HG03439 (cell line): ENCODE data around the gene SLC27A4.
A peak's percentile ranks its signal among the peaks of the same experiment; 100 is the strongest.

Experiments
- ATAC-seq: cut with Tn5 transposase; IDR thresholded peaks from one replicate; pipeline ENCODE4 v1.9.1; 2021; ENCODE audit warnings: mild to moderate bottlenecking, moderate library complexity; ENCODE audit not compliant: unreplicated experiment

The SLC27A4 gene

DNA sequence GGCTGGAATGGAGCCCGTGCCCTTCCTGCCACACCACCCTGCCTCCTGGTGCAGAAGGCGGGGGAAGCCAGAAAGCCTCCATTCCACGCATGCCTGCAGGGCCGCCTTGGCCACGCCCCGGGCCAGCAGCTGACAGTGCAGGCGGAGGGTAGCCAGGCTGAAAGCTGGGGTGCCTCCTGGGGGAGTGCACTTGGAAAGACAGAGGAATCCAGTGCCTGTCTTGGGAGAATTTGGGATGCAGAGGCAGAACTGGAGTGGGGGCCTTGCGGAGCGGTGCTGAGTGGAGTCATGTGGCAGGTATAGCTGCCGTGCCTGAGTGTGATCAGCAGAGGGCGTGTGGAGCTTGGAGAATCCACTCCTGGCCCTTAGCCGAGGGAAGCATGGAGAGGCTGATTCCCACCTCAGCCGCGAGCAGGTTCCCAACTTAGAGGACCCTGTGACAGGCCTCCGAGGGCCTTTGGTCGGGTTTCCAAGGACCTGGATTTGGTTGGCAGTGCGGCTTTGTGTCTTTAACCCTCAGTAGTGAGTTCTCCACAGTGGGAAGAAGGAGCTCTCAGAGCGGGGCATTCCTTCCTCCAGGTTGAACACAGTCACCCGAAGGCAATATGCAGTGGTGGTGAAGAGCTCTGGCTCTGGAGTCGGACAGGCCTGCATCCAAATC is 21.8 kb downstream of the SLC27A4 start:
- ATAC-seq, result peak; percentile 55

DNA sequence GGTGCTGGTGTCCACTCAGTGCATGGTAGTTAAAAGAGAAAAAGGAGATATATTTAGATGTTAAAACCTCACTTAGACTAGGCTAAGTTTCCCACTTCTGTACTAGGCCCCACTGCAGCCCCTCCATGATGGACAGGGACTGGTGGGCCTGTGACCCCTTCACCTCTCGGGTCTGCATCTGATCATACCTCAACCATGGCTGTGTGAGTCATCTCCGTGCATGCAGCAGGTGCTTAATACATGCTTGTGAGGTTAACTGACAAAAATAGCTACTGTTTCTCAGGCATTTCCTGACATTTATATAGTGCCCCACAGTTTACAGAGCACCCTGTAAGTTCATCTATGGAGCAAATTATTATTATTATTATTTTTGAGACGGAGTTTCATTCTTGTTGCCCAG is 22.4 kb downstream of the SLC27A4 start:
- no peak for ATAC-seq

DNA sequence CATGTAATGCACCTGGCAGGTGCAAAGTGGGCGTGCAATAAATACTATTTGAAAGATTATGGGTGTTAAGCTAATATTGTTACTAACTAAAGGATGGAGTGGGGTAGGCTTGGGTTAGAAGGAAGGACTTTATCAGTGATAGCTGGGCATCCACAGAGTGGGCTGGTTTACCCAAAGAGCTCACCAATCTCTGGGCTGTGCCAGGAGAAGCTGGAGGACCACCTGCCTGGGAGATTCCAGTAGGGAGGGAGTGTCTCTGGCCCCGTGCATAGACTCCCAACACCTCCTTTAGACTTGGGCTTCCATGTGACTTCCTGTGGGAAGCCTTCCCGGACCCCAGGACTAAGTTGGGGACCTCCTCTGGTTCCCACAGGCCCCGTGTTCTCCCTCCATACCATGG is 25.2 kb downstream of the SLC27A4 start:
- ATAC-seq, result no peak

DNA sequence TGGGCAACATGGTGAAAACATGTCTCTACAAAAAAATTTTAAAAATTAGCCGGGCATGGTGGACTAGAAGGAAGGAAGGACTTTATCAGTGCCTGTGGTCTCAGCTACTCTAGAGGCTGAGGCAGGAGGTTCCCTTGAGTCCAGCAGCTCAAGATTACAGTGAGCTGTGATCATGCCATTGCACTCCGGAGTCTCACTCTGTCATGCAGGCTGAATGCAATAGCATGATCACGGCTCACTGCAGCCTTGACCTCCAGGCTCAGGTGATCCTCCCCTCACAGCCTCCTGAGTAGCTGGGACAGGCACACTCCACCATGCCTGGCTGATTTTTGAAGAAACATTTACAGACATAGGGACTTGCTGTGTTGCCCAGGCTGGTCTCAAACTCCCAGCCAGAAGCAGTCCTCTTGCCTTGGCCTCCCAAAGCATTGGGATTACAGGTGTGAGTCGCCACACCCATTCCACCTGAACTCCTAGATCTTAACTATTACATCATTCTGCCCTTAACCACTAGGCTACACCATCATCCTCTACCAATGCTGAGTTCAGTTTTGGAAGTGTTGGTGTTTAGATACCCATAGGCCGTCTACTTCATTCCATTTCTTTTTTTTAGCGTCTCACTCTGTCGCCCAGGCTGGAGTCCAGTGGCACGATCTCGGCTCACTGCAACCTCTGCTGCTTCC is 28.8 kb downstream of the SLC27A4 start:
- ATAC-seq, result no peak

DNA sequence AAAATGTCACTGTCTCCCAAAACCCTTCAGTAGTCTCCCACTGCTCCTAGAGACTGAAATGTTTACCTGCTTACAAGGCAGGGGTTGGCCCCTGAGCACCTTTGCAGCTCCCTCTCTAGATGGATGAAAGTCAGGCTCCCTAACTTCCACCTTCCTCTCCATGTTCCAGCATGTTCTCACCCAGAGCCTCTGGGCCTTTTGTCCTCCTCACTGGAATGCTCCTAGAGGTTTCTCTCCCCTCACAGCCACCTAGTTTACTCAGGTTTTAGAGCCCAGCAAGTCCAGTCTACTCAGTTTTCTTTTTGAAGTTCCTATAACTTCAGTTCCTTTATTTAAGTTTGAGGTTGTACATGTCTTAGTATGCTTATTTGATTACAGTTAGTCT is 30.0 kb downstream of the SLC27A4 start:
- ATAC-seq, result no peak

DNA sequence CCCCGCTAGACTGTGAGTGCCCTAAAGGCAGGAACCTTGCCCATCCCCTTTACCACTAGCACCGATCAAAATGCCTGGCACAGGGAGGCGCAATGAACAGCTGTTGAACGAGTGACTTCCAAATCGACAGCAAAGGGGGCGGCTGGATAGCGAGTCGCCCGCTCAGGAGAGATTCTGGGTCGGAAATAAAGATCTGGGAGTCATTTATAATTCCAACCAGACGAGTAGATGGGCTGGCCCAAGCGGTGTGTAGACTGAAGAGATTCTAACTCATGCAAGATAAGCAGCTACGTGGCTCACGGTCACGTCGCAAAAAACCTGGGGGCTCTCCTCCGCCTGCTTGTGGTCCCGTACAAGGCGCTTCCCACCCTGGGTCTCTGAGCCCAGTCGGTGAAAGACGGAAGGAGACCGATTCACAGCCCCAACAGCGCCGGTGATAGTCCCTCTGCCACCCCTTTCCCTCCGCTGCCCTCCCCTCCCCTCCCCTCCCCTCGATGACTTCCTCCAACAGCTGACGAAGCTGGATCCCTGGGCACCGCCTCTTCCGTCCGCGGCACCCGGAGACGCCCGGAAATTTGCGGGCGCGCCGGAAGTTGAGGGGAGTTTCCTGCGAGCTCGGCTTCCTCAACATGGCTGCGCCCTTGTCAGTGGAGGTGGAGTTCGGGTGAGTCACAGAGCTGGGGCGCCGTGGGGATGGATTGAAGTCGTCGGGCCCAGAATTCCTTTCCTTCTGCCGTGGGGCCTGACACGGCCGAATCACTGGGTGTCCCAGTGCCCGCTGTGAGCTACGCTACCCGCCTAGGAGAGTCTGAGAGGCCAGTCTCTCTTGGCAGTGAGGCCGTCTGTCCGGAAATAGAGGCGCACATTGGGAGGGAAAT is 30.7 kb downstream of the SLC27A4 start, which contains the start of gene URM1:
Gene URM1 (plus strand): TSS at position 623 of the 878 bp plus-strand sequence. CDS start 7 bp downstream, at position 630.
- ATAC-seq, result peak; percentile 81

DNA sequence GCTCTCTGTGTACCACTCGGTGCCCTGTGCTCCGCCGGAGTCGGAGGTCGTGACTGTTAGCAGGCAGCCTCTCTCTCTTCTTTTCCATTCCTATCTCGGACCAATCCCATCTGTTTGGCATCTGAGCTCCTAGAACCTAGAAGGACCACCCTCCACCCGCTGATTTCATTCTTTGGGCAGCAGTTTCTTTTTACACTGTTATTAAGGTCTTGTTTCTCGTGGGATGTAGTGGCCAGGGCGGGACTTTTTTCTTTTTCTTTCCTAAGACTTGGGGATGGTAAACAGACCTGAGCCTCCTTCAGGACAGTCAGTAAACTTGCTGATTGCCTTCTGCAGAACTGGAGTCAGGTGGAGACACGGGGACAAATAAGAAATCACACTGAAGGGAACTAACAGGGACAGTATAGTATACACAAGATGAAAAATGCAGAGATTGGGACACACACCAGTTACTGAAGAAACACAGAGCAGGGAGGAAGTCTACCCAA is 31.3 kb downstream of the SLC27A4 start:
- ATAC-seq, result no peak

DNA sequence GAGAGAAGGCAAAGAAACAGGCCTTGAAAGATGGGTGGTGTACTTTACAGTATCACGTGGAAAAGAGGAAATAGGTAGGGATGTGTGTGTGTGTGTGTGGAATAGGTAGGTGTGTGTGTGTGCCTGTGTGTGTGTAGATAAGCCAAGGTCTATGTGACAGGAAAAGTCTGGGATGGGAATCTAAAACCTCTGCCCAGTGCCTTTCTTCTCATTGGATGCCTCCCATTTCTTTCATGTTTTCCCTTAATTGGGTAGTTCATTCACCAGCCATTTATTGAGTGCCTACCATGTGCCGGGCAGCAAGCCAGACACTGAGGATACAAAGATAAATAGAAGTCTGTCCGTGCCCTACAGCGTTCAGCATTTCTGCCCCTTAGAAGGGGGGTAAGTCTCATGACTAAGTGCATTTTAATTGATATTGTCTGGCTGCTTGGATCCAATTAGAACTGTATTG is 31.9 kb downstream of the SLC27A4 start:
- no peak for ATAC-seq

DNA sequence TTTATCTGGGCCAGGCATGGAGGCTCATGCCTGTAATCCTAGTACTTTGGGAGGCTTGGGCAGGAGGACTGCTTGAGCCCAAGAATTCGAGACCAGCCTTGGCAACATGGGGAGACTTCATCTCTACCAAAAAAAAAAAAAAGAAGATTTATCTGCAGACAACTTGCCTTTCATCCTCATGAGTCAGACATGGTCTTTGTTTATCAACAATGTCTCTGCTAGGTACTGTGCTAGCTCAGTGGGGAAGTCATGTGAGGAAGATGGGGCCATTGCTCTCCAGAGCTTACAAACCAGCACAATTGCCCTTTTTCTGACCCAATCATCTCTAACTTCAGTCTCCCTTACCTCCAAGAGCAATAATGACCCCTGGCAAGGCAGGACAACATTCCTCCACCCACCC is 32.5 kb downstream of the SLC27A4 start:
- ATAC-seq, result no peak

DNA sequence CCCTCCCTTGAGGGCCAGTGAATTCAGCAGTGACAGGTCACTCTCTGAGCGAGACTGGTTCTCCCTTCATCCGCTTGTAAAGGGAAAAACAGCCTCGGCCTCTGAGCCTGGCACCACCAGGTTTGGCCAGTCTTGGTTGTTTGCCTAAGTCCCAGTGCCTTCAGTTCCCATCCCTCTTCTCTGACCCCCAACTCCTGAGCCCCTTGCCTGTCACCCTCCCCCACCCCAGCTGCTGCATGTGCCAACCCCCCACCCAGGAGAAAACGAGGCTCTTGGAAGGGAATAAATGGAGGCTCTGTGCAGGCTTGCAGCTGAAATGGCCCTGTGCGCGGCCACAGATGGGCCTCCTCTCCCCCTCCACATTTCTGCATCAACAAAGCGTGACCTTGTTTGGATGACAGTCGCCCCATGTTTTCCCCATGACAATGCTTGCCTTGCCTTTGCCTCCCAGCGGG is 33.9 kb downstream of the SLC27A4 start:
- ATAC-seq, result no peak

DNA sequence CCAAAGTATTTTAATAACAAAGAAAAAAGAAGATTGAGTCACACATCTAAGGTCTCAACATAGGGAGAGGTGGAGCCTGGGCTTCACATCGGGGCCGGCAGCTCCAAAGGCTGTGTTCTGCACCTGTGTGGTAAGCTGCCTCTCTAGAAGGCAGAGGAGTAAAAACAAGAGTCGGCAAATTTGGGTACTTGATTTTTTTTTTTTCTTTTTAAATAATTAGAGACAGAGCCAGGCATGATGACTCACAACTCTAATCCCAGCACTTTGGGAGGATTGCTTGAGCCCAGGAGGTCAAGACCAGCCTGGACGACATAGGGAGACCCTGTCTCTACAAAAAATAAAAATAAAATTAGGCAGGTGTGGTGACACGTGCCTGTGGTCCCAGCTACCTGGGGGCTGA is 35.5 kb downstream of the SLC27A4 start:
- ATAC-seq, result no peak

DNA sequence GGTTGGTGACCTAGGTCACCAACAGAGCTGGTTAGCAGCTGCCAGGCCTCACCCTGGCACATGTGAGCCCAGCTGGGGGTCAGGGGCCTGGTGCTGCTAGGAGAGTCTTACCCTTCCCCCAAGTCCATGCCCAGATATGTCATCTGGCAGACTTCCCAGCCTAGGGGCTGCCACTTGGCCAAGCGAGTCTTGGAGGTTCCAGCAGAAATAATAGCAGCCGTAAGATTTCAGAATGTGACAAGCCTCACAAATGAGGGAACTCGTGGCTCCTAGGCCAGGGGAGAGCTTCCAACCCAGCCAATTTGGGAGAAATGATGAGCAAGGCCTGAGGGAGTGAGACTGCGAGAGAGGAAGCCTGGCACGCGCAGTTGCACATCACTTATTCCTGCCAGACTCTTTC is 41.9 kb downstream of the SLC27A4 start:
- no peak for ATAC-seq

DNA sequence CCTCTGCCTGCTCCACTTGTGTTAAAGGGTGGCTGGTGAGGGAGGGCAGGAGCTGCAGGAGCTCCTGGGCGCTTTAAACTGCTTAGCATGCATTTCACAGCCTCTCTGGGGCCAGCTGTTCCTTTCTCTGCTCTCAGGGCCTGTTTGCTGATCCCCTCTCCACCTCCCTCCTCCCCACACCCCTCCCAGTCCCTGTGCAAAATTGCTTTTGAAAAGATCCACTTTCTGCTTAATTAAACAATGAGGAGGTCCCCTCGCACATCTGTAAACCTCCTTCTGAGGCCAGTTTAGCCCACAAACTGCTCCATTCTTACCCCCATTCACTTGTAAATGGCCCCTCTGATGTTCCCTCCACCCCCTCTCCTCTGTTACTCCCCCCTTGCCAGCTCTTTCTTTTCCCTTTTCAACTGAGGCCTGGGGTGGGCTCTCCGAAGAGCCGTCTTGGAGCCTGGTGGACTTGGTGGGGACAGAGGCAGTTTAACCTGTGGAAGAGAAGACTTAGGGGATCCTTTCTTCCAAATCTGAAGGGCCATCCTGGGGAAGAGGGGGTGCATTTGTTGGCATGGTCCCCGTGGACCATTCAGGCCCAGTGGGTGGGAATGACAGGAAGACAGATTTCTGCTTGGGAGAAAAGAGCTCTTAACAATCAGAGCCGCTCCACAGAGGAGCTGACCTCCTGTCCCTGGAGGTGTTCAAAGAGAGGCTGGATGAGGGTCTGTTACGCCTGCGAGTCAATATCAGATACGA is 42.9 kb downstream of the SLC27A4 start:
- ATAC-seq, result no peak

DNA sequence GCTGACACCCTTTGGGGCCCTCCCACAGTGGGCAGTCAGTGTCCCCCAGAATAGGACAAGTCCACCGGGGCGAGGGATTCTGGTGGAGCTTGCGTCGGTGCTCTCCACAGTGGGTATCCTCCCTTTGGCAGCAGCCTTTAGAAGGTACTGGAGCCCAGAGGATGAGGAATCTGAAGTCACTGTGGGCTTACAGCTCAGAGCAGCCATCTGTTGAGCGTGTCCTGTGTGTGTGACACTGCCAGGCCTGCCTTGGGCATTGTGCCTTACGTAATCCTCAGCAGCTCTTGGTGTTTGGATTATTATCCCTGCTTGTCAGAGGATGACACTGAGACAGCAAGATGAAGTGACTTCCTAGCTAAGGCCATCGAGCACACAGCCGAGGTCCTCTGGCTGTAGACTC is 43.5 kb downstream of the SLC27A4 start:
- ATAC-seq, result no peak

DNA sequence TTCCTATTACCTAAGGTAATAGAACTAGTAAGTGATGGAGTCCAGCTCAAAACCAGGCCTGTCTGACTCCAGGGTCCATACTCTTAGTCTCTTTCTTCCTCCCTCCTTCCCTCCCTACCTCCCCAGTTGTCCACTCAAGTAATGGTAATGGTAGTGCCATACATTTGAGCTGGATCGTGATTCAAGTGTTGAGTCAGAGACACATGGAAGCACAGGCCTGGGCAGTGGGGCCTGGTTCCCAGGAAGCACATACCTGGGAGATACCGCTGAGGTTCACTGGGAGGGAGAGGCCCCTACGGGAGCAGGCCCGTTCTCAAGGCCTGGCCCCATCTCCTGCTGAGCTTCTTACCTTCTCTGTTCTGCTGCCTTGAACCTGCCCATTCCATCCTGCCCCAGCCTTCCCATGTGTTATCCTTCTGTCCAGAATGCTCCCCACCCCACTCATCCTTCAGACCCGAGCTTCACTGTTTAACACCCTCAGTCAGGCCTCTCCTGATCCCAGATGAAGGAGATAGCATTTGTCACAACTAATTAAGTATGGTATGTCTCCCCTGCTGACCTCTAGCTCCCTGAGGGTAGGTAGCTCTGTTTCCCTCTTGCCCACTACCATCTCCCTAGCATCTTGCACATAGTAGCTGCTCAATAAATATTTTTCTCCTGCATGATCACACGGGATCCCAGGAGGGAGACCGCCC is 44.6 kb downstream of the SLC27A4 start:
- no peak for ATAC-seq

DNA sequence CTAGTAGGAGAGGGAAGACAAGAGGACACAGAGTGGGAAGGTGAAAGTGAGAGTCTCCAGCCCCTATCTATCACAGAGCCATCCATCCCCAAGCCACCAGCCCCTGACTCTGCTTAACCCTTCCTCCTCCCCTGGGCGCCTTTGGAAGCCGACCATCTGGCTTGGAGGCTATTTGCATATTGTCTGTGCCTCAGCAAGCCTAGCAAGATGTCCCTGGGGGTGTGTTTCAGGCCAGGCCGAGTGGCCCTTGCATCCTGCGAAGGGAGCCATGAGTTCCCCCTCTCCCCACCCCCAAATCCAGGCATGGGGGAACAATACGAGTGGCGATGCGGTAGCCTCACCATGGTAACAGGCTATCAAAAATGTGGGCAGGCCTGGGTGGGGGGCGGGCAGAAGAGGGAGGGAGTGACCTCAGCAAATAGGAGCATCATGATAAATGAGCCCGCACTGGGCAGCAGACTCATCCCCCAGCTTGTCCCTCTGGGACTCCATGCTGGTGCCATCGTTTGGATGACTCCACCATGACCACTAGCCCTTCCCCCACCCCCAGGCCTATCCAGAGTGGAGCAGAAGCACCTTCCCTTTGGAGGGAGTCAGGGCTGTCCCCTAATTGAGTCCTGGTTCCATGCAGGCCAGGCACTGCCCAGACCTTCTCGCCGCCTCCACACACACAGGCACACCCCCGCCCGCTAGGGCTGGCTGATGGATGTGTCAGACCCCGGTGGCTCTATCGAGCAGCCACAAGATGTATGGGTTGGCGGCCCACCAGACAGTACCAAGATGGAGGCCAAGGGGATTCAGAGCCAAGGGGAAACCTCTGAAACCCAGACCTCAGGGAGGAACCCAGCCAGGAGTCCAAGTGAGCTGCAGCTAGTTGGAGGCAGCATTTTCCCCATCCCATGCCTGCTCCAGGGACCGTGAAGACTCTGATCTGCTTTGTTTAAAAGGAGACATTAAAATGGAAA is 45.5 kb downstream of the SLC27A4 start:
- ATAC-seq, result no peak

DNA sequence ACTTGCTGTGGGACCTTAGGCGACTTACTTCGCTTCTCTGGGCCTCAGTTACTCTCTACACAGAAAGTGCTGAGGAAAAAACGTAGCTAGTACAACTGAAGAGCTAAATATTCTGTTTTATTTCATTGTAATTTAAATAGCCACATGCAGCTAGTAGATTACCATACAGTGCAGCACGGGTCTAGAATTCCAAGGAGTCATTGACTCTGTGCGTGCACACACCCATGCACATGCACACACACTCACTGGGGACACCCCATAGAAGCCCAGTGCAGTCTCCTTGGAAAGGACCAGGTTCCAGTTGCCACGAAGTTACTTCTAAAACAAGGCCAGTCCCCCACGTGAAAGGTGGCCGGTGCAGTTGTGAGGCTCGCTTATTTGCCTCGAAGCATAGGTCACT is 47.8 kb downstream of the SLC27A4 start:
- ATAC-seq, result no peak

DNA sequence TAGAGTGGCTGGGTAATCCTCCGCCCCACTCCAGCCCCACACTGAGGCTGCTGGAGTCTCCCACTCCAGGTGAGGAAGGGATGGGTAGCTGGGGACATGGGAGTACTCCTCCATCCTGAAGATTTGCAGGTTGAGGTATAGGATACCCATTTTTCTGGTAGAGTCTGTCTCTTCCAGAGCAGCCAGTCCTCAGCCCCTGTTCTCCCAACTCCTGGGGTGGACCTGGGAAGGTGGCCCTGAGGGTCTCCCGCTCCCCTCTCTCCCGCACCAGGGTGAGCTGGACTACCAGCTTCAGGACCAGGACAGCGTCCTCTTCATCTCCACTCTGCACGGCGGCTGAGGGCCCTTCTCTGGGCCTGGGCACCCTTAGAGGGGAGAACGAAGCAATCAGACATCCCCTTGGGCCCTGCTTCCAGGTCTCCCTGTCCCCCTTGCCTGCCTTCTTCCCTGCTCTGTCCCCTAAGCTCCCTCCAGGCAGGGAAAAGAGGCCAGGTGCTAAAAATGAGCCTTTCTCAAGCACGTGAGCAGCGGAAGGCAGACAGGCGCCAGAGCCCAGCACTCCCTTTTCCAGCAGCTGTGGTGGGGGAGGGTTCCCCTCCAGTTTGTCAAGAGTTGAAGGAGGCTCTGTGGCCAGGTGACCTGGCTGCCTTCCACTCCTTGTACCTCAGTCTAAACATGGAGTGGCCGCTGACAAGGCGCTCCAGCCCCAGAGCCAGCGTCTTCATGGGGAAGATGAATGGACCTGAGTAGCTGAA is 49.2 kb downstream of the SLC27A4 start:
- no peak for ATAC-seq
